HepG2 (cell line): ENCODE measurements around the gene LRIG1. TPM values are rescaled to one million over a fixed set of nuclear protein-coding genes. Genes with fewer than 3 reads are reported as not detected.

Experiments
- ATAC-seq: fragments of 200-7000 bp; cut with Tn5 transposase; 3 replicates; pipeline ENCODE4 v1.9.1; 2020; ENCODE audit warnings: mild to moderate bottlenecking, moderate library complexity
- BruUV-seq: library from RNA; stranded (reverse); fragments of 400-500 nt; replicated peaks from 2 replicates; lab custom pipeline; 2021; lab: Mats Ljungman, UMichigan
- CTCF ChIA-PET: fragments of 300-600 bp; formaldehyde crosslinking; extraction: SDS; loops from one replicate; lab custom pipeline; 2021; ENCODE audit warnings: low total read pairs, inconsistent platforms, low intra/inter-chr PET ratio; lab: Yijun Ruan, JAX
- POLR2A ChIA-PET: fragments of 350-600 bp; sonication (Branson Sonifier 250); formaldehyde crosslinking; loops from one replicate; lab custom pipeline; 2020; ENCODE audit warnings: antibody characterized with exemption, inconsistent platforms; lab: Yijun Ruan, JAX
- DNase-seq: peaks from one replicate; pipeline ENCODE4 v3.0.0-alpha.2; 2015; ENCODE audit warnings: low spot score
- FAIRE-seq: peaks from 3 replicates; lab custom pipeline; 2011; peaks lifted over from hg19 to GRCh38; lab: Jason Lieb, UNC
- H2AFZ ChIP-seq: one replicate; pipeline ENCODE4 v1.6.1; 2011; ENCODE audit warnings: low read length, inconsistent platforms
- H3K27ac ChIP-seq: fragments of 300-600 bp; 3 replicates; pipeline ENCODE4 v1.8.0; 2011; ENCODE audit warnings: mixed run types, mild to moderate bottlenecking, mixed read lengths, low read length, inconsistent platforms; ENCODE audit not compliant: insufficient read depth; ENCODE audit errors: extremely low read length
- H3K27me3 ChIP-seq, 2 experiments: fragments of 200-600 bp in 1 of 2; 2 replicates in 1 of 2; 3 replicates in 1 of 2; pipeline versions ENCODE4 v1.6.0 to v1.8.0; 2011; ENCODE audit warnings: low read length in 2 of 2, mild to moderate bottlenecking in 2 of 2, moderate library complexity in 2 of 2, inconsistent platforms in 1 of 2; ENCODE audit not compliant: insufficient read depth in 2 of 2, control insufficient read depth in 1 of 2
- H3K36me3 ChIP-seq, 2 experiments: fragments of 200-600 bp in 1 of 2; replicated peaks in 1 of 2; 2 replicates in 1 of 2; 3 replicates in 1 of 2; pipeline versions ENCODE4 v1.5.1 to v1.8.0; 2011; ENCODE audit warnings: low read length in 2 of 2, inconsistent platforms in 1 of 2; ENCODE audit not compliant: insufficient read depth in 2 of 2, control insufficient read depth in 1 of 2
- H3K4me1 ChIP-seq: 2 replicates; pipeline ENCODE4 v1.5.1; 2012; ENCODE audit warnings: low read length, inconsistent platforms; ENCODE audit not compliant: insufficient read depth
- H3K4me2 ChIP-seq: 2 replicates; pipeline ENCODE4 v1.6.0; 2011; ENCODE audit warnings: low read depth, low read length, inconsistent platforms
- H3K4me3 ChIP-seq, 3 experiments: fragments of 200-600 bp in 1 of 3; sonication (generic), shearing (Covaris generic) in 1 of 3; replicated peaks in 1 of 3; 2 replicates each; pipeline ENCODE4 v1.5.1; 2011 to 2016; ENCODE audit warnings: low read length in 3 of 3, inconsistent platforms in 2 of 3, low read depth in 2 of 3, mild to moderate bottlenecking in 2 of 3, control low read depth in 1 of 3, mixed read lengths in 1 of 3; ENCODE audit not compliant: insufficient read depth in 1 of 3
- H3K79me2 ChIP-seq: one replicate; pipeline ENCODE4 v1.6.1; 2011; ENCODE audit warnings: low read length, inconsistent platforms; ENCODE audit not compliant: insufficient read depth
- H3K9ac ChIP-seq: 2 replicates; pipeline ENCODE4 v1.6.0; 2011; ENCODE audit warnings: mild to moderate bottlenecking, low read depth, low read length, inconsistent platforms; ENCODE audit not compliant: insufficient read depth
- H3K9me3 ChIP-seq: 2 replicates; pipeline ENCODE4 v1.5.1; 2012; ENCODE audit warnings: mild to moderate bottlenecking, low read length
- H4K20me1 ChIP-seq: 2 replicates; pipeline ENCODE4 v1.6.0; 2011; ENCODE audit warnings: inconsistent platforms, mild to moderate bottlenecking, low read length, moderate library complexity; ENCODE audit not compliant: insufficient read depth
- CBX1 ChIP-seq: IDR thresholded peaks from one replicate; pipeline ENCODE4 v1.6.1; 2016; ENCODE audit warnings: antibody characterized with exemption, low read depth
- GFI1 ChIP-seq: sonication (generic); formaldehyde crosslinking; IDR thresholded peaks from 2 replicates; pipeline ENCODE4 v1.5.0; 2020; ENCODE audit warnings: missing genetic modification reagents, mild to moderate bottlenecking, borderline replicate concordance
- HOXA7 ChIP-seq: sonication (generic); formaldehyde crosslinking; IDR thresholded peaks from 2 replicates; pipeline ENCODE4 v1.8.1; 2022; ENCODE audit warnings: mild to moderate bottlenecking, missing genetic modification reagents, moderate library complexity
- JARID2 ChIP-seq: sonication (generic); formaldehyde crosslinking; IDR thresholded peaks from 2 replicates; pipeline ENCODE4 v1.8.1; 2023; ENCODE audit warnings: missing genetic modification reagents, inconsistent platforms; ENCODE audit not compliant: insufficient replicate concordance
- ZFP41 ChIP-seq: sonication (generic); formaldehyde crosslinking; IDR thresholded peaks from 2 replicates; pipeline ENCODE4 v1.4.0; 2020; ENCODE audit warnings: mild to moderate bottlenecking, missing genetic modification reagents, borderline replicate concordance
- ZFP62 ChIP-seq: sonication (generic); formaldehyde crosslinking; IDR thresholded peaks from 2 replicates; pipeline ENCODE4 v1.4.0; 2020; ENCODE audit warnings: missing genetic modification reagents
- ZNF205 ChIP-seq: IDR thresholded peaks from 2 replicates; pipeline ENCODE4 v1.6.1; 2018; ENCODE audit warnings: missing biosample characterization, missing genetic modification reagents
- ZNF354B ChIP-seq: sonication (generic); formaldehyde crosslinking; IDR thresholded peaks from 2 replicates; pipeline ENCODE4 v1.8.0; 2022; ENCODE audit warnings: mild to moderate bottlenecking, missing genetic modification reagents
- WGBS: methylation state at CpG from one replicate; pipeline ENCODE4 v1.1.6; 2017; ENCODE audit warnings: low lambda C conversion rate; 5-methylcytosine and 5-hydroxymethylcytosine counted together
- in situ Hi-C: cut with HindIII; loops from 2 replicates; pipeline ENCODE4 v1.10.0; 2017; ENCODE audit warnings: low pct_unique_long_range_greater_than_20kb; ENCODE audit not compliant: extremely low pct_ligation_motif_present
- intact Hi-C: fragments of 100-400 bp; cut with micrococcal nuclease; formaldehyde crosslinking; loops from one replicate; pipeline ENCODE4 v1.10.0; 2022; ENCODE audit not compliant: unreplicated experiment
- polyA plus RNA-seq, 8 experiments: library from polyadenylated mRNA; depleted of rRNA in 3 of 8; stranded (reverse) in 7 of 8; unstranded in 1 of 8; fragments of >200 nt; fragmentation: Illumina TruSeq in 4 of 8; extraction: Trizol in 4 of 8; gene quantifications; 2 replicates each; pipeline versions ENCODE4 v1.2.1 to v1.2.3, GENCODE V29; 2011 to 2016; ENCODE audit warnings: low read depth in 4 of 8, missing spikeins in 1 of 8, mixed read lengths in 1 of 8; ENCODE audit not compliant: insufficient read depth in 1 of 8
- total RNA-seq, 5 experiments: library from RNA; depleted of rRNA; stranded (reverse); fragments of >200 nt; fragmentation: Illumina TruSeq; extraction: Trizol; gene quantifications; 2 replicates each; pipeline ENCODE4 v1.2.3, GENCODE V29; 2016; ENCODE audit warnings: low read depth in 1 of 5
- TF ChIP-seq, protein P1 (sequence below): fragments of 450-650 bp; IDR thresholded peaks from 2 replicates; pipeline ENCODE4 v1.6.1; 2016
- TF ChIP-seq, protein P2 (sequence below): sonication (generic); formaldehyde crosslinking; IDR thresholded peaks from 2 replicates; pipeline ENCODE4 v1.5.1; 2020; ENCODE audit warnings: mild to moderate bottlenecking, missing genetic modification reagents, borderline replicate concordance

Gene LRIG1
- total and polyA plus RNA-seq, 2 of the 13 experiments (the other 11 are each of a cell fraction or from before 2014, with no cell fraction given) = 17.8 to 24.8 TPM

DNA sequence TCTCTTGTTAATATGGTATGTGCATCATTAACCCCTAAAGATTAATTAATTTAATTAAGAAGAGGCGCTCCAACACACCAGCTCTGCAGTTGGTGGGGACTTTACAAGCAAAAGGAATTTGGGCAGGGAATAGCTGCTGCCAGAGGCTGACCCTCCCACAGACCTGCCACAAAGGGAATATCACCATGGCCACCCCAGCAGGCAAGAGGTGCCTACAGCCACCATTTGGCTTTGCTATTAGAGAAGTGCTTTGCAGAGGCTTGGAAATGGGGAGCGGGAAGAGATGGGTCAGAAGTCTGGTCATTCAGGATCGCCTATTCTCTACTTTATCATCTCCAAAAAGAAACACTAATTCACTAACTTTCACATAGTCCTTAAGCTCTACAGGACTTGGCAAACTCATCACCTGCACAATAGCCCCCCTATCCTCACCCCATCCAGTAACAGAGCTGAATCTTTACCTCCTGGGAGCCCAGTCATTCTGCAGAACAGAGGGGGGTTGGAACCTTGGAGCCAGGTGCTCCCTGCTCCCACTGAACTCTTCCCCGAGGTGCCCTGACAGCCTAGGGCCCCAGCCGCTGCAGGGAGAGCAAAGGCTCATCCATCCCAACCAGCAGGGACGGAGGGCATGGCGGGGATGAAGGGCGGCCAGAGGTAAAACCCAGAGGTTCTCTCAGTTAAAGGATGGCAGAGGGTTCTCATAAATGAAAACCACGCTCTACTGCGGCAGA is 29.7 kb downstream of the LRIG1 start:
- H3K36me3 ChIP-seq = no peaks in the 10 kb centered on the region
- POLR2A ChIA-PET = interaction anchor here (1.2 to 1.5 kb wide), 2 partner anchors 8 to 10 kb away, joined by 3 to 4 read pairs; no protein-coding TSS in a partner anchor
- H4K20me1 ChIP-seq = no peaks in the 10 kb centered on the region
- WGBS = 99% methylated on average over 10 of the region's 10 CpGs
- DNase-seq (no peak), FAIRE-seq (no peak), ATAC-seq (no peak)
- no peak overlapping the region for H2AFZ ChIP-seq
- H3K4me2 ChIP-seq = no peak overlapping the region
- H3K79me2 ChIP-seq = peaks cover 77% of the 10 kb centered on the region
- intact Hi-C loops = no loop called here
- H3K4me3 ChIP-seq = no peak overlapping the region
- in situ Hi-C loops = no loop called here
- H3K27ac ChIP-seq = no peak overlapping the region
- BruUV-seq = no TSS peak
- H3K9me3 ChIP-seq = no peaks in the 10 kb centered on the region
- H3K4me1 ChIP-seq = peaks cover 85% of the 10 kb centered on the region
- no peak overlapping the region for H3K9ac ChIP-seq
- no peaks in the 10 kb centered on the region for H3K27me3 ChIP-seq
- CTCF ChIA-PET = no interaction called here
- TF ChIP-seq, protein P1, sequence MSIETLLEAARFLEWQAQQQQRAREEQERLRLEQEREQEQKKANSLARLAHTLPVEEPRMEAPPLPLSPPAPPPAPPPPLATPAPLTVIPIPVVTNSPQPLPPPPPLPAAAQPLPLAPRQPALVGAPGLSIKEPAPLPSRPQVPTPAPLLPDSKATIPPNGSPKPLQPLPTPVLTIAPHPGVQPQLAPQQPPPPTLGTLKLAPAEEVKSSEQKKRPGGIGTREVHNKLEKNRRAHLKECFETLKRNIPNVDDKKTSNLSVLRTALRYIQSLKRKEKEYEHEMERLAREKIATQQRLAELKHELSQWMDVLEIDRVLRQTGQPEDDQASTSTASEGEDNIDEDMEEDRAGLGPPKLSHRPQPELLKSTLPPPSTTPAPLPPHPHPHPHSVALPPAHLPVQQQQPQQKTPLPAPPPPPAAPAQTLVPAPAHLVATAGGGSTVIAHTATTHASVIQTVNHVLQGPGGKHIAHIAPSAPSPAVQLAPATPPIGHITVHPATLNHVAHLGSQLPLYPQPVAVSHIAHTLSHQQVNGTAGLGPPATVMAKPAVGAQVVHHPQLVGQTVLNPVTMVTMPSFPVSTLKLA = no peak
- TF ChIP-seq HOXA7 (CRISPR knock-in tag) = no peak
- TF ChIP-seq JARID2 (CRISPR knock-in tag) = no peak
- TF ChIP-seq CBX1 = no peak
- no peak for TF ChIP-seq ZFP62 (CRISPR knock-in tag)
- TF ChIP-seq ZNF205 (CRISPR knock-in tag) = no peak
- TF ChIP-seq GFI1 (CRISPR knock-in tag) = no peak
- no peak for TF ChIP-seq ZFP41
- TF ChIP-seq, protein P2, sequence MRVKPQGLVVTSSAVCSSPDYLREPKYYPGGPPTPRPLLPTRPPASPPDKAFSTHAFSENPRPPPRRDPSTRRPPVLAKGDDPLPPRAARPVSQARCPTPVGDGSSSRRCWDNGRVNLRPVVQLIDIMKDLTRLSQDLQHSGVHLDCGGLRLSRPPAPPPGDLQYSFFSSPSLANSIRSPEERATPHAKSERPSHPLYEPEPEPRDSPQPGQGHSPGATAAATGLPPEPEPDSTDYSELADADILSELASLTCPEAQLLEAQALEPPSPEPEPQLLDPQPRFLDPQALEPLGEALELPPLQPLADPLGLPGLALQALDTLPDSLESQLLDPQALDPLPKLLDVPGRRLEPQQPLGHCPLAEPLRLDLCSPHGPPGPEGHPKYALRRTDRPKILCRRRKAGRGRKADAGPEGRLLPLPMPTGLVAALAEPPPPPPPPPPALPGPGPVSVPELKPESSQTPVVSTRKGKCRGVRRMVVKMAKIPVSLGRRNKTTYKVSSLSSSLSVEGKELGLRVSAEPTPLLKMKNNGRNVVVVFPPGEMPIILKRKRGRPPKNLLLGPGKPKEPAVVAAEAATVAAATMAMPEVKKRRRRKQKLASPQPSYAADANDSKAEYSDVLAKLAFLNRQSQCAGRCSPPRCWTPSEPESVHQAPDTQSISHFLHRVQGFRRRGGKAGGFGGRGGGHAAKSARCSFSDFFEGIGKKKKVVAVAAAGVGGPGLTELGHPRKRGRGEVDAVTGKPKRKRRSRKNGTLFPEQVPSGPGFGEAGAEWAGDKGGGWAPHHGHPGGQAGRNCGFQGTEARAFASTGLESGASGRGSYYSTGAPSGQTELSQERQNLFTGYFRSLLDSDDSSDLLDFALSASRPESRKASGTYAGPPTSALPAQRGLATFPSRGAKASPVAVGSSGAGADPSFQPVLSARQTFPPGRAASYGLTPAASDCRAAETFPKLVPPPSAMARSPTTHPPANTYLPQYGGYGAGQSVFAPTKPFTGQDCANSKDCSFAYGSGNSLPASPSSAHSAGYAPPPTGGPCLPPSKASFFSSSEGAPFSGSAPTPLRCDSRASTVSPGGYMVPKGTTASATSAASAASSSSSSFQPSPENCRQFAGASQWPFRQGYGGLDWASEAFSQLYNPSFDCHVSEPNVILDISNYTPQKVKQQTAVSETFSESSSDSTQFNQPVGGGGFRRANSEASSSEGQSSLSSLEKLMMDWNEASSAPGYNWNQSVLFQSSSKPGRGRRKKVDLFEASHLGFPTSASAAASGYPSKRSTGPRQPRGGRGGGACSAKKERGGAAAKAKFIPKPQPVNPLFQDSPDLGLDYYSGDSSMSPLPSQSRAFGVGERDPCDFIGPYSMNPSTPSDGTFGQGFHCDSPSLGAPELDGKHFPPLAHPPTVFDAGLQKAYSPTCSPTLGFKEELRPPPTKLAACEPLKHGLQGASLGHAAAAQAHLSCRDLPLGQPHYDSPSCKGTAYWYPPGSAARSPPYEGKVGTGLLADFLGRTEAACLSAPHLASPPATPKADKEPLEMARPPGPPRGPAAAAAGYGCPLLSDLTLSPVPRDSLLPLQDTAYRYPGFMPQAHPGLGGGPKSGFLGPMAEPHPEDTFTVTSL (CRISPR knock-in tag) = no peak
- TF ChIP-seq ZNF354B (CRISPR knock-in tag) = no peak
